ENCODE measurements around the gene GALNT10.

GALNT10 gene

GRCh38 chr5:154178661-154179060 lies 11.9 kb upstream of the GALNT10 start:
- no peak overlapping the region for H3K27ac ChIP-seq (ENCODE audit: low read depth in 2 of 2, low read length in 2 of 2)
- peaks cover 0 to 11% of the 10 kb centered on the region in 2 donors for H3K4me1 ChIP-seq (ENCODE audit: control insufficient read depth in 2 of 2, insufficient read depth in 2 of 2, low read length in 2 of 2)
- H3K9ac ChIP-seq (ENCODE audit: low read depth in 1 of 2, low read length in 2 of 2): no peak overlapping the region
- no peaks in the 10 kb centered on the region for H3K9me3 ChIP-seq (ENCODE audit: control insufficient read depth in 2 of 2, low read length in 2 of 2)
- no peaks in the 10 kb centered on the region for H3K27me3 ChIP-seq (ENCODE audit: control insufficient read depth in 2 of 2, insufficient read depth in 2 of 2, low read length in 2 of 2)
- no peaks in the 10 kb centered on the region for H3K36me3 ChIP-seq (ENCODE audit: control insufficient read depth in 2 of 2, insufficient read depth in 2 of 2, low read length in 2 of 2)
- H3K4me3 ChIP-seq (ENCODE audit: low read length in 2 of 2): no peak overlapping the region

- no peak overlapping the region for H3K4me3 ChIP-seq (ENCODE audit: low read length in 2 of 2)
- no peak overlapping the region for H3K27ac ChIP-seq (ENCODE audit: low read depth in 2 of 2, low read length in 2 of 2)
- H3K4me1 ChIP-seq (ENCODE audit: control insufficient read depth in 2 of 2, insufficient read depth in 2 of 2, low read length in 2 of 2): peaks cover 0 to 11% of the 10 kb centered on the region in 2 donors
These were observed 10.5 kb upstream of the GALNT10 start for GRCh38 chr5:154179846-154180710.

GRCh38 chr5:154181161-154181560 lies 9.4 kb upstream of the GALNT10 start:
- peak overlapping the region in 1 of 2 donors; percentile 26 for H3K27ac ChIP-seq (ENCODE audit: low read depth in 2 of 2, low read length in 2 of 2)
- H3K27me3 ChIP-seq (ENCODE audit: control insufficient read depth in 2 of 2, insufficient read depth in 2 of 2, low read length in 2 of 2): no peaks in the 10 kb centered on the region
- no peaks in the 10 kb centered on the region for H3K9me3 ChIP-seq (ENCODE audit: control insufficient read depth in 2 of 2, low read length in 2 of 2)
- no peaks in the 10 kb centered on the region for H3K36me3 ChIP-seq (ENCODE audit: control insufficient read depth in 2 of 2, insufficient read depth in 2 of 2, low read length in 2 of 2)
- peaks cover 0 to 11% of the 10 kb centered on the region in 2 donors for H3K4me1 ChIP-seq (ENCODE audit: control insufficient read depth in 2 of 2, insufficient read depth in 2 of 2, low read length in 2 of 2)
- no peak overlapping the region for H3K4me3 ChIP-seq (ENCODE audit: low read length in 2 of 2)
- H3K9ac ChIP-seq (ENCODE audit: low read depth in 1 of 2, low read length in 2 of 2): no peak overlapping the region

More at GRCh38 chr5:154179846-154180710, 10.5 kb upstream of the GALNT10 start:
- H3K9ac ChIP-seq (ENCODE audit: low read depth in 1 of 2, low read length in 2 of 2): no peak overlapping the region
- no peaks in the 10 kb centered on the region for H3K36me3 ChIP-seq (ENCODE audit: control insufficient read depth in 2 of 2, insufficient read depth in 2 of 2, low read length in 2 of 2)
- H3K27me3 ChIP-seq (ENCODE audit: control insufficient read depth in 2 of 2, insufficient read depth in 2 of 2, low read length in 2 of 2): no peaks in the 10 kb centered on the region
- no peaks in the 10 kb centered on the region for H3K9me3 ChIP-seq (ENCODE audit: control insufficient read depth in 2 of 2, low read length in 2 of 2)

- Histone ChIP-seq H3K4me3 (ENCODE audit: low read length in 2 of 2) (peak overlapping the region; percentile 70 to 92), H3K4me1 (ENCODE audit: control insufficient read depth in 2 of 2, insufficient read depth in 2 of 2, low read length in 2 of 2) (peaks cover 15 to 16% of the 10 kb centered on the region in 2 donors), H3K9ac (ENCODE audit: low read depth in 1 of 2, low read length in 2 of 2) (peak overlapping the region; percentile 54 to 63), H3K27ac (ENCODE audit: low read depth in 2 of 2, low read length in 2 of 2) (peak overlapping the region; percentile 74 to 77), H3K27me3 (ENCODE audit: control insufficient read depth in 2 of 2, insufficient read depth in 2 of 2, low read length in 2 of 2) (no peaks in the 10 kb centered on the region), H3K36me3 (ENCODE audit: control insufficient read depth in 2 of 2, insufficient read depth in 2 of 2, low read length in 2 of 2) (peaks cover 0 to 2% of the 10 kb centered on the region in 2 donors), H3K9me3 (ENCODE audit: control insufficient read depth in 2 of 2, low read length in 2 of 2) (no peaks in the 10 kb centered on the region)
These were observed 1.2 kb upstream of the GALNT10 start for GRCh38 chr5:154189256-154189818.

- Histone ChIP-seq H3K4me3 (ENCODE audit: low read length in 2 of 2) (peak overlapping the region; percentile 70 to 92), H3K9me3 (ENCODE audit: control insufficient read depth in 2 of 2, low read length in 2 of 2) (no peaks in the 10 kb centered on the region), H3K27ac (ENCODE audit: low read depth in 2 of 2, low read length in 2 of 2) (peak overlapping the region; percentile 74 to 77), H3K27me3 (ENCODE audit: control insufficient read depth in 2 of 2, insufficient read depth in 2 of 2, low read length in 2 of 2) (no peaks in the 10 kb centered on the region), H3K36me3 (ENCODE audit: control insufficient read depth in 2 of 2, insufficient read depth in 2 of 2, low read length in 2 of 2) (peaks cover 0 to 5% of the 10 kb centered on the region in 2 donors), H3K9ac (ENCODE audit: low read depth in 1 of 2, low read length in 2 of 2) (peak overlapping the region; percentile 54 to 63), H3K4me1 (ENCODE audit: control insufficient read depth in 2 of 2, insufficient read depth in 2 of 2, low read length in 2 of 2) (peaks cover 15 to 16% of the 10 kb centered on the region in 2 donors)
These were observed 526 bp upstream of the GALNT10 start for GRCh38 chr5:154189819-154190594.

- H3K4me3 ChIP-seq (ENCODE audit: low read length in 2 of 2): peak overlapping the region; percentile 78 to 89
- H3K36me3 ChIP-seq (ENCODE audit: control insufficient read depth in 2 of 2, insufficient read depth in 2 of 2, low read length in 2 of 2): peaks cover 0 to 8% of the 10 kb centered on the region in 2 donors
- no peak overlapping the region for H3K27ac ChIP-seq (ENCODE audit: low read depth in 2 of 2, low read length in 2 of 2)
- no peaks in the 10 kb centered on the region for H3K9me3 ChIP-seq (ENCODE audit: control insufficient read depth in 2 of 2, low read length in 2 of 2)
- peaks cover 16% of the 10 kb centered on the region in 2 donors for H3K4me1 ChIP-seq (ENCODE audit: control insufficient read depth in 2 of 2, insufficient read depth in 2 of 2, low read length in 2 of 2)
- H3K9ac ChIP-seq (ENCODE audit: low read depth in 1 of 2, low read length in 2 of 2): no peak overlapping the region
- no peaks in the 10 kb centered on the region for H3K27me3 ChIP-seq (ENCODE audit: control insufficient read depth in 2 of 2, insufficient read depth in 2 of 2, low read length in 2 of 2)
These were observed 1.1 kb downstream of the GALNT10 start for GRCh38 chr5:154191467-154192261.

- H3K9me3 ChIP-seq (ENCODE audit: control insufficient read depth in 2 of 2, low read length in 2 of 2): no peaks in the 10 kb centered on the region
- H3K4me3 ChIP-seq (ENCODE audit: low read length in 2 of 2): no peak overlapping the region
- H3K9ac ChIP-seq (ENCODE audit: low read depth in 1 of 2, low read length in 2 of 2): no peak overlapping the region
- H3K4me1 ChIP-seq (ENCODE audit: control insufficient read depth in 2 of 2, insufficient read depth in 2 of 2, low read length in 2 of 2): peaks cover 28 to 31% of the 10 kb centered on the region in 2 donors
- no peak overlapping the region for H3K27ac ChIP-seq (ENCODE audit: low read depth in 2 of 2, low read length in 2 of 2)
- H3K27me3 ChIP-seq (ENCODE audit: control insufficient read depth in 2 of 2, insufficient read depth in 2 of 2, low read length in 2 of 2): no peaks in the 10 kb centered on the region
- peaks cover 0 to 10% of the 10 kb centered on the region in 2 donors for H3K36me3 ChIP-seq (ENCODE audit: control insufficient read depth in 2 of 2, insufficient read depth in 2 of 2, low read length in 2 of 2)
These were observed 2.8 kb downstream of the GALNT10 start for GRCh38 chr5:154193283-154193682.

- Histone ChIP-seq H3K9ac (ENCODE audit: low read depth in 1 of 2, low read length in 2 of 2) (no peak overlapping the region), H3K27ac (ENCODE audit: low read depth in 2 of 2, low read length in 2 of 2) (no peak overlapping the region), H3K27me3 (ENCODE audit: control insufficient read depth in 2 of 2, insufficient read depth in 2 of 2, low read length in 2 of 2) (no peaks in the 10 kb centered on the region), H3K4me1 (ENCODE audit: control insufficient read depth in 2 of 2, insufficient read depth in 2 of 2, low read length in 2 of 2) (peaks cover 28 to 31% of the 10 kb centered on the region in 2 donors), H3K36me3 (ENCODE audit: control insufficient read depth in 2 of 2, insufficient read depth in 2 of 2, low read length in 2 of 2) (peaks cover 0 to 13% of the 10 kb centered on the region in 2 donors), H3K4me3 (ENCODE audit: low read length in 2 of 2) (no peak overlapping the region), H3K9me3 (ENCODE audit: control insufficient read depth in 2 of 2, low read length in 2 of 2) (no peaks in the 10 kb centered on the region)
These were observed 3.2 kb downstream of the GALNT10 start for GRCh38 chr5:154193701-154194121.
